ENCODE measurements around the gene LUZP2.

DNA sequence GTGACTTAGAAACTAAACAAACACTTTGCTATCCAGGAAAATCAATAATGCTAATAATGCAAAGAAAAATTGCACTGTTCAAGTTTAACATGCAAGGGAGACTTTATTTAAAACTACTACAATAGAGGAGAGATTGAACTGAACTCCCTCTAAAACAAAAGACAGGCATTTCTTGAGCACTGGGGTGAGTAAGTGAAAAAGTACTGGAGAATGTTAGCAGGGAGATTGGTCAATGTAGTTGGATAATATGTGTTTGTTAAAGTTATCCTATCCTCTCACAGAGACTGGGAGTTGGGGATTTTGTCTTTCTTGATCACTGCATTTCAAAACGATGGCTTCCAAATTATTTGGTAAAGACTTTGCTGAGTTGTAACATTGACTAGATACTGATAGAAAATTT lies 77.6 kb downstream of the LUZP2 start:
- no peak for TF ChIP-seq CTCF (IDR thresholded peaks at IDR 0.05)
- no peak for TF ChIP-seq EZH2 (IDR thresholded peaks at IDR 0.05; ENCODE audit: borderline replicate concordance, insufficient read depth, low read depth, low read length, poor library complexity, severe bottlenecking)
